ENCODE measurements around the gene PLXNA2. TPM values are rescaled to one million over a fixed set of nuclear protein-coding genes. Genes with fewer than 3 reads are reported as not detected.

Gene PLXNA2
- total and polyA plus RNA-seq, 8 donors, result 48.7 to 137 (median 72.9) TPM

GRCh38 chr1:208224192-208224713, 19.9 kb downstream of the PLXNA2 start:
- Histone ChIP-seq H3K36me3 (no peaks in the 10 kb centered on the region), H3K4me1 (peaks cover 12 to 36% (median 14%) of the 10 kb centered on the region in 3 donors), H3K4me3 (no peak overlapping the region), H3K27me3 (no peaks in the 10 kb centered on the region), H3K27ac (no peak overlapping the region), H3K9me3 (no peaks in the 10 kb centered on the region)
- ATAC-seq, result no peak
- DNase-seq, result no peak
- WGBS, 2 donors, result 71 to 76% methylated on average over 10 of the region's 10 CpGs
- TF ChIP-seq CTCF (IDR thresholded peaks at IDR 0.05), result no peak
- intact Hi-C loops (cut with DNase I), result no loop called here
- FAIRE-seq, result no peak

GRCh38 chr1:208223136-208223535, 21.0 kb downstream of the PLXNA2 start:
- ATAC-seq (no peak), DNase-seq (no peak), FAIRE-seq (no peak)
- Histone ChIP-seq H3K27me3 (no peaks in the 10 kb centered on the region), H3K27ac (no peak overlapping the region), H3K9me3 (no peaks in the 10 kb centered on the region), H3K36me3 (no peaks in the 10 kb centered on the region), H3K4me1 (peaks cover 12 to 36% (median 12%) of the 10 kb centered on the region in 3 donors), H3K4me3 (no peak overlapping the region)
- no peak for TF ChIP-seq CTCF (IDR thresholded peaks at IDR 0.05)
- intact Hi-C loops (cut with DNase I), result no loop called here
- 83 to 89% methylated on average over 8 of the region's 8 CpGs for WGBS, 2 donors

GRCh38 chr1:208222376-208223126, 21.6 kb downstream of the PLXNA2 start:
- FAIRE-seq, result no peak

GRCh38 chr1:208221291-208221622, 22.9 kb downstream of the PLXNA2 start:
- intact Hi-C loops (cut with DNase I), result no loop called here
- 39 to 43% methylated on average over 1 of the region's 1 CpG for WGBS, 2 donors
- Histone ChIP-seq H3K36me3 (peaks cover 0 to 13% (median 8%) of the 10 kb centered on the region in 3 donors), H3K4me1 (peaks cover 0 to 17% (median 0%) of the 10 kb centered on the region in 3 donors), H3K9me3 (no peaks in the 10 kb centered on the region), H3K27me3 (no peaks in the 10 kb centered on the region), H3K27ac (no peak overlapping the region), H3K4me3 (no peak overlapping the region)
- ATAC-seq (peak in 3 of 4 donors; percentile 11 to 54 (median 30)), FAIRE-seq (no peak), DNase-seq (no peak)
- TF ChIP-seq CTCF (IDR thresholded peaks at IDR 0.05), result no peak

More at GRCh38 chr1:208222376-208223126, 21.6 kb downstream of the PLXNA2 start:
- H3K4me3 ChIP-seq, result no peak overlapping the region
- no peaks in the 10 kb centered on the region for H3K27me3 ChIP-seq
- no peak for TF ChIP-seq CTCF (IDR thresholded peaks at IDR 0.05)
- ATAC-seq (no peak), DNase-seq (no peak)
- WGBS, 2 donors, result 64 to 72% methylated on average over 14 of the region's 14 CpGs
- peaks cover 6 to 30% (median 12%) of the 10 kb centered on the region in 3 donors for H3K4me1 ChIP-seq
- intact Hi-C loops (cut with DNase I), result no loop called here
- no peaks in the 10 kb centered on the region for H3K9me3 ChIP-seq
- H3K36me3 ChIP-seq, result peaks cover 0 to under 1% (median 0%) of the 10 kb centered on the region in 3 donors
- H3K27ac ChIP-seq, result no peak overlapping the region

All from pancreas (tissue), 10 donors.